ENCODE data around the gene LEMD1. TPM values are rescaled to one million over a fixed set of nuclear protein-coding genes. Genes with fewer than 3 reads are reported as not detected.
"Not testable (repeated sequence)": the region's sequence is repeated elsewhere in the genome, so short reads cannot be mapped to it uniquely, and the experiment has no call there.

LEMD1 gene
- total and polyA plus RNA-seq, 4 donors, result 0.72 to 1.5 (median 1.1) TPM

DNA sequence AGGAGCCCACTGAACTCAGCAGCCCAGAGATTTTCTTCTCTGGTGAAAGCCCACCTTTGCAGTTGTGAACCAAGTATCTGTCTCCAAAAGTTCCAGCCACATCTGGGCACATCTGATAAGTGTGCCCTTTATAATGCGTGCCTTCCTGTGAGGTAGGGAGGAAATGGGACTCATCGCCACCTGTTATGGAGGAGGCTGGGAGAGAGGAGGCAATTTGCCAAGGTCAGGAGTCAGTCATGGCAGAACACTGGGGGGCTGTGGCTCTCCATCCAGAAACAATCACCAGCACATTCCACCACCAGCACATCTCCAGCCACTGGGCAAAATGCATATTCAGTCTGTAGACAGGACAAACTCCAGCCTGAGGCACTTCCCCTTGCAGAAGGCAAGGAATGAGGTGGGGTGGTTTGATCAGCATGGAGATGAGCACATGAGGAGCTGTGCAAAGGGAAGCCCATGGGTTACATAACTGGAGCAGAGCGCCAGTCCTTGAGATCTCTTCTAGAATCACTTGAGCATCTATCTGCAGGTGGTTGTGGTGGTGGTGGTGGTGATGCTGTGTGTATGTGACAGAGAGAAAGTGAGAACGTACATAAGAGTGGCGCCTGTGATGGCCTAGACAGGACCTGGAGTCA lies 15.0 kb upstream of the LEMD1 start:
- 80 to 82% methylated on average over 5 of the region's 5 CpGs for WGBS, 2 donors
- Histone ChIP-seq H3K4me1 (ENCODE audit: control insufficient read depth in 5 of 5, insufficient read depth in 5 of 5, low read length in 5 of 5) (peaks cover 0 to 33% (median 18%) of the 10 kb centered on the region in 5 donors), H3K4me3 (no peak overlapping the region), H3K27ac (ENCODE audit: low read depth in 1 of 2, low read length in 1 of 2) (no peak overlapping the region), H3K9ac (ENCODE audit: insufficient read depth in 1 of 2, low read length in 2 of 2) (no peak overlapping the region), H3K27me3 (ENCODE audit: control insufficient read depth in 3 of 3, insufficient read depth in 3 of 3, low read length in 2 of 3) (no peaks in the 10 kb centered on the region), H3K36me3 (ENCODE audit: control insufficient read depth in 4 of 4, insufficient read depth in 4 of 4, low read length in 4 of 4) (no peaks in the 10 kb centered on the region), H3K9me3 (ENCODE audit: control insufficient read depth in 4 of 4, insufficient read depth in 3 of 4, low read length in 3 of 4) (no peaks in the 10 kb centered on the region)
- TF ChIP-seq CTCF (IDR thresholded peaks at IDR 0.05; ENCODE audit: control extremely low read depth, extremely low read depth), result no peak
- no peak for ATAC-seq (ENCODE audit: insufficient read depth, low FRiP score)
- DNase-seq, result no peak

GRCh38 chr1:205435578-205436573 lies 14.0 kb upstream of the LEMD1 start:
- Histone ChIP-seq H3K4me1 (ENCODE audit: control insufficient read depth in 5 of 5, insufficient read depth in 5 of 5, low read length in 5 of 5) (peaks cover 0 to 26% (median 9%) of the 10 kb centered on the region in 5 donors), H3K27me3 (ENCODE audit: control insufficient read depth in 3 of 3, insufficient read depth in 3 of 3, low read length in 2 of 3) (no peaks in the 10 kb centered on the region), H3K36me3 (ENCODE audit: control insufficient read depth in 4 of 4, insufficient read depth in 4 of 4, low read length in 4 of 4) (no peaks in the 10 kb centered on the region), H3K27ac (ENCODE audit: low read depth in 1 of 2, low read length in 1 of 2) (no peak overlapping the region), H3K9me3 (ENCODE audit: control insufficient read depth in 4 of 4, insufficient read depth in 3 of 4, low read length in 3 of 4) (no peaks in the 10 kb centered on the region), H3K4me3 (no peak overlapping the region), H3K9ac (ENCODE audit: insufficient read depth in 1 of 2, low read length in 2 of 2) (no peak overlapping the region)
- DNase-seq (no peak), ATAC-seq (ENCODE audit: insufficient read depth, low FRiP score) (no peak)
- 69 to 71% methylated on average over 11 of the region's 11 CpGs for WGBS, 2 donors
- TF ChIP-seq CTCF (IDR thresholded peaks at IDR 0.05; ENCODE audit: control extremely low read depth, extremely low read depth), result no peak

DNA sequence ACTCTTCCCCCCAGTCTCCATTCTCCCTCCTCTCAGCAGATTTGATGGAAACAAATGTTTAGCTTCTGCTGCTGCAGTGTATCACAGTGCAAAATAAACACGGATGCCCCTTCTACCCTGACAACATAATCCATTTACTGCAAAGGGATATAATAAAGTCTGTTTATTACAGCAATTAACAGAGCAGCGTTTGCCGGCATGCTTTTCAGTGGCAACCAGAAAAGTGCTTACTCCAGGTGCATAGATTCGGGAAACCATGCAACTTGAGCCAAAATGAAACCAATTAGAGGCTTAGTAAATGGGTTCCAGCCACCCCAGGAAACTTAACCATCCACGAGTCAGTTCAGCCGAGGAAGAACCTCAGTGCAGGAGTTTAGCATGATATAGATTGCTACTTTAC lies 12.9 kb upstream of the LEMD1 start:
- DNase-seq, result no peak
- no peak overlapping the region for H3K9ac ChIP-seq (ENCODE audit: insufficient read depth in 1 of 2, low read length in 2 of 2)
- ATAC-seq (ENCODE audit: insufficient read depth, low FRiP score), result no peak
- H3K36me3 ChIP-seq (ENCODE audit: control insufficient read depth in 4 of 4, insufficient read depth in 4 of 4, low read length in 4 of 4), result no peaks in the 10 kb centered on the region
- H3K9me3 ChIP-seq (ENCODE audit: control insufficient read depth in 4 of 4, insufficient read depth in 3 of 4, low read length in 3 of 4), result no peaks in the 10 kb centered on the region
- peaks cover 0 to 24% (median 5%) of the 10 kb centered on the region in 5 donors for H3K4me1 ChIP-seq (ENCODE audit: control insufficient read depth in 5 of 5, insufficient read depth in 5 of 5, low read length in 5 of 5)
- H3K27ac ChIP-seq (ENCODE audit: low read depth in 1 of 2, low read length in 1 of 2), result no peak overlapping the region
- H3K27me3 ChIP-seq (ENCODE audit: control insufficient read depth in 3 of 3, insufficient read depth in 3 of 3, low read length in 2 of 3), result no peaks in the 10 kb centered on the region
- 75 to 81% methylated on average over 6 of the region's 6 CpGs for WGBS, 2 donors
- H3K4me3 ChIP-seq, result no peak overlapping the region
- TF ChIP-seq CTCF (IDR thresholded peaks at IDR 0.05; ENCODE audit: control extremely low read depth, extremely low read depth), result no peak

DNA sequence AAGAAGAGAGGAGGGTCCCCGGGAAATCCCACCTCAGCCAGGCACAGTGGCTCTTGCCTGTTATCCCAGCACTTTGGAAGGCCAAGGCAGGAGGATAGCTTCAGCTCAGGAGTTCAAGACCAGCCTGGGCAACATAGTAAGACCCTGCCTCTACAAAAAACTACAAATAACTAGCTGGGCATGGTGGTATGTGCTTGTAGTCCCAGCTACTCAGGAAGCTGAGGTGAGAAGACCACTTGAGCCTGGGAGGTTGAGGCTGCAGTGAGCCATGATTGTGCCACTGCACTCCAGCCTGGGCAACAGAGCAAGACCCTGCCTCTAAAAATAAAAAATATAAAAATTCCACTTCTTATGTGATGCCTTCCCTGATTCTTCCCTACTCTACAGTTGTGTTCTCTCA lies 10.8 kb upstream of the LEMD1 start:
- not testable (repeated sequence) for H3K27me3 ChIP-seq (ENCODE audit: control insufficient read depth in 3 of 3, insufficient read depth in 3 of 3, low read length in 2 of 3); H3K4me3 ChIP-seq; DNase-seq

More for the DNA sequence above, 10.8 kb upstream of the LEMD1 start:
- H3K9ac ChIP-seq (ENCODE audit: insufficient read depth in 1 of 2, low read length in 2 of 2); H3K27ac ChIP-seq (ENCODE audit: low read depth in 1 of 2, low read length in 1 of 2); H3K36me3 ChIP-seq (ENCODE audit: control insufficient read depth in 4 of 4, insufficient read depth in 4 of 4, low read length in 4 of 4); ATAC-seq (ENCODE audit: insufficient read depth, low FRiP score); H3K9me3 ChIP-seq (ENCODE audit: control insufficient read depth in 4 of 4, insufficient read depth in 3 of 4, low read length in 3 of 4); H3K4me1 ChIP-seq (ENCODE audit: control insufficient read depth in 5 of 5, insufficient read depth in 5 of 5, low read length in 5 of 5): not testable (repeated sequence)
- WGBS, 2 donors, result 98 to 100% methylated on average over 1 of the region's 1 CpG
